SJSA1 (cell line): ENCODE data around the gene DOCK9. TPM values are rescaled to one million over a fixed set of nuclear protein-coding genes. Genes with fewer than 3 reads are reported as not detected.

Experiments used
- DNase-seq, 2 experiments: peaks; one replicate each; pipeline ENCODE4 v3.0.0-alpha.2; 2015 to 2020; ENCODE audit warnings: low spot score in 2 of 2, low read depth in 1 of 2
- H3K27ac ChIP-seq: fragments of 250-450 bp; sonication (Bioruptor Pico); 2 replicates; pipeline ENCODE4 v1.5.1; 2020; ENCODE audit warnings: mild to moderate bottlenecking, moderate library complexity
- H3K27me3 ChIP-seq: fragments of 250-450 bp; sonication (Bioruptor Pico); replicated peaks from 2 replicates; pipeline ENCODE4 v1.5.1; 2020; ENCODE audit warnings: mild to moderate bottlenecking, moderate library complexity
- H3K36me3 ChIP-seq: fragments of 250-450 bp; sonication (Bioruptor Pico); 2 replicates; pipeline ENCODE4 v1.5.1; 2020; ENCODE audit warnings: mild to moderate bottlenecking
- H3K4me1 ChIP-seq: fragments of 250-450 bp; sonication (Bioruptor Pico); replicated peaks from 2 replicates; pipeline ENCODE4 v1.6.1; 2021; ENCODE audit warnings: mild to moderate bottlenecking
- H3K4me3 ChIP-seq: fragments of 250-450 bp; sonication (Bioruptor Pico); 2 replicates; pipeline ENCODE4 v1.5.1; 2020; ENCODE audit warnings: mild to moderate bottlenecking
- H3K9me3 ChIP-seq: fragments of 250-450 bp; sonication (Bioruptor Pico); replicated peaks from 2 replicates; pipeline ENCODE4 v1.5.1; 2020; ENCODE audit warnings: mild to moderate bottlenecking
- total RNA-seq: library from RNA; depleted of rRNA; stranded (reverse); fragments of >200 nt; shearing (Covaris generic); gene quantifications from 2 replicates; pipeline ENCODE4 v1.2.3, GENCODE V29; 2014

The DOCK9 gene
- total RNA-seq, 1 experiment from 2014 or later, result 122 TPM

- no peak overlapping the region for H3K27ac ChIP-seq
- peak in 1 of 2 experiments; percentile 43 for DNase-seq
- no peaks in the 10 kb centered on the region for H3K9me3 ChIP-seq
- peaks cover 14% of the 10 kb centered on the region for H3K36me3 ChIP-seq
- peaks cover 11% of the 10 kb centered on the region for H3K4me1 ChIP-seq
- no peak overlapping the region for H3K4me3 ChIP-seq
- no peaks in the 10 kb centered on the region for H3K27me3 ChIP-seq
Observed at GRCh38 chr13:98922306-98922705, 55.6 kb downstream of the DOCK9 start.

GRCh38 chr13:98921786-98922185, 56.1 kb downstream of the DOCK9 start:
- H3K9me3 ChIP-seq, result no peaks in the 10 kb centered on the region
- H3K4me3 ChIP-seq, result no peak overlapping the region
- peak in 1 of 2 experiments; percentile 63 for DNase-seq
- H3K4me1 ChIP-seq, result peaks cover 16% of the 10 kb centered on the region
- H3K36me3 ChIP-seq, result peaks cover 14% of the 10 kb centered on the region
- no peak overlapping the region for H3K27ac ChIP-seq
- H3K27me3 ChIP-seq, result no peaks in the 10 kb centered on the region

GRCh38 chr13:98921015-98921580, 56.8 kb downstream of the DOCK9 start:
- no peaks in the 10 kb centered on the region for H3K9me3 ChIP-seq
- no peak overlapping the region for H3K27ac ChIP-seq
- DNase-seq, result peak in 1 of 2 experiments; percentile 49
- H3K4me3 ChIP-seq, result no peak overlapping the region
- H3K27me3 ChIP-seq, result no peaks in the 10 kb centered on the region
- H3K4me1 ChIP-seq, result peaks cover 16% of the 10 kb centered on the region
- H3K36me3 ChIP-seq, result peaks cover 14% of the 10 kb centered on the region

- Histone ChIP-seq H3K9me3 (no peaks in the 10 kb centered on the region), H3K36me3 (peaks cover 18% of the 10 kb centered on the region), H3K4me1 (peaks cover 14% of the 10 kb centered on the region), H3K27me3 (no peaks in the 10 kb centered on the region), H3K4me3 (no peak overlapping the region), H3K27ac (no peak overlapping the region)
- DNase-seq, result peak in 1 of 2 experiments; percentile 54
Observed at GRCh38 chr13:98919566-98919965, 58.3 kb downstream of the DOCK9 start.

- Histone ChIP-seq H3K4me1 (peaks cover 6% of the 10 kb centered on the region), H3K36me3 (peaks cover 22% of the 10 kb centered on the region), H3K27me3 (no peaks in the 10 kb centered on the region), H3K27ac (no peak overlapping the region), H3K4me3 (no peak overlapping the region), H3K9me3 (no peaks in the 10 kb centered on the region)
- DNase-seq, result peak in 1 of 2 experiments; percentile 55
Observed at GRCh38 chr13:98918771-98919170, 59.1 kb downstream of the DOCK9 start.

- H3K36me3 ChIP-seq, result peaks cover 20% of the 10 kb centered on the region
- H3K27ac ChIP-seq, result no peak overlapping the region
- DNase-seq, result peak in 1 of 2 experiments; percentile 41
- H3K4me3 ChIP-seq, result no peak overlapping the region
- H3K4me1 ChIP-seq, result peaks cover 5% of the 10 kb centered on the region
- H3K9me3 ChIP-seq, result no peaks in the 10 kb centered on the region
- H3K27me3 ChIP-seq, result no peaks in the 10 kb centered on the region
Observed at GRCh38 chr13:98917116-98917515, 60.7 kb downstream of the DOCK9 start.

GRCh38 chr13:98916403-98916802, 61.5 kb downstream of the DOCK9 start:
- H3K4me3 ChIP-seq, result no peak overlapping the region
- peaks cover 5% of the 10 kb centered on the region for H3K4me1 ChIP-seq
- peaks cover 13% of the 10 kb centered on the region for H3K36me3 ChIP-seq
- H3K9me3 ChIP-seq, result no peaks in the 10 kb centered on the region
- no peak overlapping the region for H3K27ac ChIP-seq
- peak in 1 of 2 experiments; percentile 65 for DNase-seq
- H3K27me3 ChIP-seq, result no peaks in the 10 kb centered on the region

- peak in 1 of 2 experiments; percentile 55 for DNase-seq
- Histone ChIP-seq H3K27me3 (no peaks in the 10 kb centered on the region), H3K36me3 (peaks cover 13% of the 10 kb centered on the region), H3K27ac (no peak overlapping the region), H3K4me1 (peaks cover 8% of the 10 kb centered on the region), H3K4me3 (no peak overlapping the region), H3K9me3 (no peaks in the 10 kb centered on the region)
Observed at GRCh38 chr13:98915981-98916380, 61.9 kb downstream of the DOCK9 start.

GRCh38 chr13:98915563-98915962, 62.3 kb downstream of the DOCK9 start:
- peak in 1 of 2 experiments; percentile 49 for DNase-seq
- Histone ChIP-seq H3K4me1 (peaks cover 13% of the 10 kb centered on the region), H3K4me3 (no peak overlapping the region), H3K36me3 (peaks cover 12% of the 10 kb centered on the region), H3K9me3 (no peaks in the 10 kb centered on the region), H3K27me3 (no peaks in the 10 kb centered on the region), H3K27ac (no peak overlapping the region)

- Histone ChIP-seq H3K4me3 (no peak overlapping the region), H3K4me1 (peaks cover 31% of the 10 kb centered on the region), H3K36me3 (peaks cover 8% of the 10 kb centered on the region), H3K9me3 (no peaks in the 10 kb centered on the region), H3K27me3 (no peaks in the 10 kb centered on the region), H3K27ac (no peak overlapping the region)
- peak in 1 of 2 experiments; percentile 46 for DNase-seq
Observed at GRCh38 chr13:98913741-98914140, 64.1 kb downstream of the DOCK9 start.

GRCh38 chr13:98912846-98913245, 65.0 kb downstream of the DOCK9 start:
- Histone ChIP-seq H3K36me3 (peaks cover 8% of the 10 kb centered on the region), H3K4me3 (no peak overlapping the region), H3K4me1 (peaks cover 32% of the 10 kb centered on the region), H3K27me3 (no peaks in the 10 kb centered on the region), H3K27ac (no peak overlapping the region), H3K9me3 (no peaks in the 10 kb centered on the region)
- DNase-seq, result peak in 1 of 2 experiments; percentile 30

- Histone ChIP-seq H3K36me3 (peaks cover 8% of the 10 kb centered on the region), H3K27ac (peak overlapping the region; percentile 70), H3K4me1 (peaks cover 27% of the 10 kb centered on the region), H3K9me3 (no peaks in the 10 kb centered on the region), H3K4me3 (no peak overlapping the region), H3K27me3 (no peaks in the 10 kb centered on the region)
- DNase-seq, result peak; percentile 92 to 95
Observed at GRCh38 chr13:98910501-98910951, 67.3 kb downstream of the DOCK9 start.

GRCh38 chr13:98909016-98909415, 68.8 kb downstream of the DOCK9 start:
- Histone ChIP-seq H3K9me3 (no peaks in the 10 kb centered on the region), H3K27me3 (no peaks in the 10 kb centered on the region), H3K4me3 (no peak overlapping the region), H3K36me3 (peaks cover 2% of the 10 kb centered on the region), H3K27ac (peak overlapping the region; percentile 70), H3K4me1 (peaks cover 27% of the 10 kb centered on the region)
- DNase-seq, result peak; percentile 73 to 78

GRCh38 chr13:98906746-98907502, 70.9 kb downstream of the DOCK9 start:
- Histone ChIP-seq H3K9me3 (no peaks in the 10 kb centered on the region), H3K27me3 (no peaks in the 10 kb centered on the region), H3K36me3 (peaks cover 8% of the 10 kb centered on the region), H3K4me1 (peaks cover 27% of the 10 kb centered on the region), H3K27ac (no peak overlapping the region), H3K4me3 (no peak overlapping the region)
- DNase-seq, result peak in 1 of 2 experiments; percentile 48
